ENCODE results near the gene HTT.

DNA sequence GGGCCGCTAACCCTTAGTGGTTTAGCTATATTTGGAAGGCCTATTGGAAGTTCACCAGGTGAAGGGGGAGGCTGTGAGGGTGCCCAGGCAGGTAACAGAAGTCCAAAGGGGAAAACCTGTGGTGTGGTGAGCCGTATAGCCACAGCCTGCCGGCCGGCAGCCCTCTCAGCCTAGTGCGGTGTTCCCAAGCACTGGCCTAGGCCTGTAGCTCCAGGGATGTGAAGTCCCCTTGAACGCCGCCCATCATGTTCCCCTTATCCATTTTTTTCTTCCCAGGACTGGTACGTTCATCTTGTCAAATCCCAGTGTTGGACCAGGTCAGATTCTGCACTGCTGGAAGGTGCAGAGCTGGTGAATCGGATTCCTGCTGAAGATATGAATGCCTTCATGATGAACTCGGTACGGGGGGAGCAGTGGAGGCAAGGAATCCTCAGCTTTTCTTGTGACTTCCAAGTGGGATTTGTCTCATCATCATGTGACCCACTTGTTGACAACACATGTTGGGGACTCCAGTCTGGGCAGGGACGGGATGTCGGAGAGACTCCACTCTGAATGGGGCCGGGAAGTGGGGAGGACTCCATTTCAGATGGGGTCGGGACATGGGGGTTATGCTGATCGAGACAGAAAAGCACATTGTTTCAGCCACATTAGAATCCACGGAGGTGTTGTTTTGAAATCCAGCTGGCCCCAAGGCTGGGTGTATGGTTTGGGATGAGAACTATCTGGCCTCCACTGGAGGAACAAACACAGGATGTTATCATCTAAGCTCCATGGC is 135.3 kb downstream of the HTT start:
- TF ChIP-seq GATA1 (IDR thresholded peaks at IDR 0.05; ENCODE audit: low read depth, low read length) (no peak), POLR2A (IDR thresholded peaks at IDR 0.05; ENCODE audit: low read length) (no peak)
